GM23338 (cell line): ENCODE data around the gene UBASH3A.

ENCODE experiments used
- CREB1 ChIP-seq: fragments of 250-450 bp; sonication (Bioruptor Pico); IDR thresholded peaks from 2 replicates; pipeline ENCODE4 v1.5.0; 2020; ENCODE audit warnings: low read depth, mild to moderate bottlenecking, moderate library complexity
- EZH2 ChIP-seq: fragments of 200-600 bp; sonication (generic); IDR thresholded peaks from one replicate; pipeline ENCODE4 v1.8.0; 2017; ENCODE audit warnings: antibody characterized with exemption, mild to moderate bottlenecking, low read depth; ENCODE audit not compliant: unreplicated experiment
- POLR2AphosphoS5 ChIP-seq: IDR thresholded peaks from 2 replicates; pipeline ENCODE4 v1.6.1; 2016; ENCODE audit warnings: antibody characterized with exemption, low read depth
- ZNF114 ChIP-seq: fragments of 250-450 bp; sonication (Bioruptor Pico); IDR thresholded peaks from 2 replicates; pipeline ENCODE4 v1.5.0; 2020; ENCODE audit warnings: mild to moderate bottlenecking, moderate library complexity
- TF ChIP-seq, protein P1 (sequence below), 2 experiments: fragments of 200-600 bp in 1 of 2; sonication (generic) in 1 of 2; conservative IDR thresholded peaks; 2 replicates each; pipeline versions ENCODE4 v1.5.1 to v1.6.1; 2016 to 2017; ENCODE audit warnings: antibody characterized with exemption in 2 of 2, low read depth in 2 of 2, mild to moderate bottlenecking in 2 of 2, moderate library complexity in 1 of 2

DNA sequence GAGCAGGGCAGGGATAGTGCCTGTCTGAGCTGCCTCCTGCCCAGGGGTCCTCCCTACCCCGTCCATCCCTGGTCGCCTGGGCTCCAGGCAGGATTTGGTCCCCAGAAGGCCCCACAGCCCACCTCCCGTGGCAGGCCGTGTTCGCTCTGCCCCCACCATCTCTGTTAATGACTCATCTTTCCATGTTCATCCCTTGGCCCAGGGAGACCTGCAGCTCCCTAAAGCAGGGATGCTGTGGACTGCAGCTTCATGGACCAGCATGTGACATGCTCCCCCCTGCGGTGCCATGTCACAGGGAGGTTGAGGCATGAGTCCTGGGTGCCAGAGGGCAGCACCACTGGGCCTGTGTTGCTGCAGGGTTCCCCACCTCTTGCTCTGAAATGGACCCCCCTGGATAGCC is 26.8 kb downstream of the UBASH3A start:
- TF ChIP-seq, protein P1, sequence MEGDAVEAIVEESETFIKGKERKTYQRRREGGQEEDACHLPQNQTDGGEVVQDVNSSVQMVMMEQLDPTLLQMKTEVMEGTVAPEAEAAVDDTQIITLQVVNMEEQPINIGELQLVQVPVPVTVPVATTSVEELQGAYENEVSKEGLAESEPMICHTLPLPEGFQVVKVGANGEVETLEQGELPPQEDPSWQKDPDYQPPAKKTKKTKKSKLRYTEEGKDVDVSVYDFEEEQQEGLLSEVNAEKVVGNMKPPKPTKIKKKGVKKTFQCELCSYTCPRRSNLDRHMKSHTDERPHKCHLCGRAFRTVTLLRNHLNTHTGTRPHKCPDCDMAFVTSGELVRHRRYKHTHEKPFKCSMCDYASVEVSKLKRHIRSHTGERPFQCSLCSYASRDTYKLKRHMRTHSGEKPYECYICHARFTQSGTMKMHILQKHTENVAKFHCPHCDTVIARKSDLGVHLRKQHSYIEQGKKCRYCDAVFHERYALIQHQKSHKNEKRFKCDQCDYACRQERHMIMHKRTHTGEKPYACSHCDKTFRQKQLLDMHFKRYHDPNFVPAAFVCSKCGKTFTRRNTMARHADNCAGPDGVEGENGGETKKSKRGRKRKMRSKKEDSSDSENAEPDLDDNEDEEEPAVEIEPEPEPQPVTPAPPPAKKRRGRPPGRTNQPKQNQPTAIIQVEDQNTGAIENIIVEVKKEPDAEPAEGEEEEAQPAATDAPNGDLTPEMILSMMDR (conservative IDR thresholded peaks at IDR 0.05; ENCODE audit: low read depth in 2 of 2) = no peak
- no peak for TF ChIP-seq POLR2AphosphoS5
- no peak for TF ChIP-seq CREB1 (CRISPR knock-in tag)
- no peak for TF ChIP-seq ZNF114
- no peak for TF ChIP-seq EZH2
